ENCODE measurements around the gene KCTD14. TPM values are rescaled to one million over a fixed set of nuclear protein-coding genes. Genes with fewer than 3 reads are reported as not detected.
A peak's percentile ranks its signal among the peaks of the same experiment; 100 is the strongest.

The KCTD14 gene
- total and polyA plus RNA-seq, 9 of the 15 experiments (the other 6 are each of a cell fraction or from before 2014, with no cell fraction given) = 0.04 to 0.30 (median 0.11) TPM; not detected in 2

DNA sequence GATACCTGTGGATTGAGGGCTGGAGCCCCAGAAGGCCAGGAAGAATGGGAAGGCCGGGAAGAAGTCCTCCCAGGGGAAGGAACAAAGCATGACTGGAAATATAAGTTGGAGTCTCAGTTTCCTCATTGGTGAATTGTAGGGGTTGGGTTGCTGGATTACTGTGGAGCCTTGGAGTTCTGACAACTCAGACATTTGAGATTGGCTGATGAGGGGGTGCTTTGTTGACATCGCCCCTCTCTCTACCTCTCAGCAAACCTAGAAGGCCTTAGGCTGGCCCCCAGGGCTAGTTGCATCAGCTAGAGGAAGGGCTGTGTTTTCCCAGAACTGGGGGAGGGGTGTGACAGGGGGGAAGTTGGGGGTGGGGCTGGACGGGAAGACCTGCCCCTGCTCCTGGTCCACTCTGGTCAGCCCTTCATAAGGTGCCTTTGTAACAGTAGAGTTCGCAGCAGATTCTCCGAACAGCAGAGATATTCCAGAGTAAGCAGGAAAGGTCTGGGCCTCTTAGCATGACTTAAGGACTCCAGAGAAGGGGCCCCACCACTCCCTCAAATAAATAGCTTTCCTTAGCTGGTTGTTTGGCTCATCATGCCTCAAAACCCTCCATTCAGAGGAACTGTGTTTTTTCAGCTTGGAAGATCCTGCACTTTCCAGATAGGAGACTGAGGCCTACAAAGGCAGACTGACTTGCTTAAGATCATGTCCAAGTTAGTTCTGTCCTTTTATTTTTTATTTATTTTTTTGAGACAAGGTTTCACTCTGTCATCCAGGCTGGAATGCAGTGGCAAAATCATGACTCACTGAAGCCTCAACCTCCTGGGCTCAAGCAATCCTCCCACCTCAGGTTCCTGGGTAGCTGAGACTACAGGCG is 28.1 kb upstream of the KCTD14 start (continued):
- TF ChIP-seq, protein P1, sequence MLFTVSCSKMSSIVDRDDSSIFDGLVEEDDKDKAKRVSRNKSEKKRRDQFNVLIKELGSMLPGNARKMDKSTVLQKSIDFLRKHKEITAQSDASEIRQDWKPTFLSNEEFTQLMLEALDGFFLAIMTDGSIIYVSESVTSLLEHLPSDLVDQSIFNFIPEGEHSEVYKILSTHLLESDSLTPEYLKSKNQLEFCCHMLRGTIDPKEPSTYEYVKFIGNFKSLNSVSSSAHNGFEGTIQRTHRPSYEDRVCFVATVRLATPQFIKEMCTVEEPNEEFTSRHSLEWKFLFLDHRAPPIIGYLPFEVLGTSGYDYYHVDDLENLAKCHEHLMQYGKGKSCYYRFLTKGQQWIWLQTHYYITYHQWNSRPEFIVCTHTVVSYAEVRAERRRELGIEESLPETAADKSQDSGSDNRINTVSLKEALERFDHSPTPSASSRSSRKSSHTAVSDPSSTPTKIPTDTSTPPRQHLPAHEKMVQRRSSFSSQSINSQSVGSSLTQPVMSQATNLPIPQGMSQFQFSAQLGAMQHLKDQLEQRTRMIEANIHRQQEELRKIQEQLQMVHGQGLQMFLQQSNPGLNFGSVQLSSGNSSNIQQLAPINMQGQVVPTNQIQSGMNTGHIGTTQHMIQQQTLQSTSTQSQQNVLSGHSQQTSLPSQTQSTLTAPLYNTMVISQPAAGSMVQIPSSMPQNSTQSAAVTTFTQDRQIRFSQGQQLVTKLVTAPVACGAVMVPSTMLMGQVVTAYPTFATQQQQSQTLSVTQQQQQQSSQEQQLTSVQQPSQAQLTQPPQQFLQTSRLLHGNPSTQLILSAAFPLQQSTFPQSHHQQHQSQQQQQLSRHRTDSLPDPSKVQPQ (CRISPR knock-in tag; IDR thresholded peaks at IDR 0.05; ENCODE audit: borderline replicate concordance) = no peak
- peak; percentile 89 for TF ChIP-seq CEBPG (CRISPR knock-in tag; IDR thresholded peaks at IDR 0.05)
- peak; percentile 72 to 91; a peak in 3 of 4 replicates for TF ChIP-seq CEBPG (tag; conservative IDR thresholded peaks at IDR 0.05 in 1 of 2, IDR thresholded peaks at IDR 0.05 in 1 of 2)
- no peak for TF ChIP-seq MYNN (IDR thresholded peaks at IDR 0.05)
- TF ChIP-seq MYNN (CRISPR knock-in tag; IDR thresholded peaks at IDR 0.05) = no peak
- TF ChIP-seq ZNF354B (CRISPR knock-in tag; IDR thresholded peaks at IDR 0.05) = no peak
- TF ChIP-seq ZNF124 (CRISPR knock-in tag; IDR thresholded peaks at IDR 0.05) = no peak
- TF ChIP-seq, protein P2, sequence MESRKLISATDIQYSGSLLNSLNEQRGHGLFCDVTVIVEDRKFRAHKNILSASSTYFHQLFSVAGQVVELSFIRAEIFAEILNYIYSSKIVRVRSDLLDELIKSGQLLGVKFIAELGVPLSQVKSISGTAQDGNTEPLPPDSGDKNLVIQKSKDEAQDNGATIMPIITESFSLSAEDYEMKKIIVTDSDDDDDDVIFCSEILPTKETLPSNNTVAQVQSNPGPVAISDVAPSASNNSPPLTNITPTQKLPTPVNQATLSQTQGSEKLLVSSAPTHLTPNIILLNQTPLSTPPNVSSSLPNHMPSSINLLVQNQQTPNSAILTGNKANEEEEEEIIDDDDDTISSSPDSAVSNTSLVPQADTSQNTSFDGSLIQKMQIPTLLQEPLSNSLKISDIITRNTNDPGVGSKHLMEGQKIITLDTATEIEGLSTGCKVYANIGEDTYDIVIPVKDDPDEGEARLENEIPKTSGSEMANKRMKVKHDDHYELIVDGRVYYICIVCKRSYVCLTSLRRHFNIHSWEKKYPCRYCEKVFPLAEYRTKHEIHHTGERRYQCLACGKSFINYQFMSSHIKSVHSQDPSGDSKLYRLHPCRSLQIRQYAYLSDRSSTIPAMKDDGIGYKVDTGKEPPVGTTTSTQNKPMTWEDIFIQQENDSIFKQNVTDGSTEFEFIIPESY (CRISPR knock-in tag; IDR thresholded peaks at IDR 0.05) = no peak
- no peak for TF ChIP-seq ZKSCAN3 (CRISPR knock-in tag; IDR thresholded peaks at IDR 0.05)
- TF ChIP-seq RHOXF2B (CRISPR knock-in tag; conservative IDR thresholded peaks at IDR 0.05) = no peak
- TF ChIP-seq CHD1 (IDR thresholded peaks at IDR 0.05; ENCODE audit: low read length) = no peak
- TF ChIP-seq, protein P3, sequence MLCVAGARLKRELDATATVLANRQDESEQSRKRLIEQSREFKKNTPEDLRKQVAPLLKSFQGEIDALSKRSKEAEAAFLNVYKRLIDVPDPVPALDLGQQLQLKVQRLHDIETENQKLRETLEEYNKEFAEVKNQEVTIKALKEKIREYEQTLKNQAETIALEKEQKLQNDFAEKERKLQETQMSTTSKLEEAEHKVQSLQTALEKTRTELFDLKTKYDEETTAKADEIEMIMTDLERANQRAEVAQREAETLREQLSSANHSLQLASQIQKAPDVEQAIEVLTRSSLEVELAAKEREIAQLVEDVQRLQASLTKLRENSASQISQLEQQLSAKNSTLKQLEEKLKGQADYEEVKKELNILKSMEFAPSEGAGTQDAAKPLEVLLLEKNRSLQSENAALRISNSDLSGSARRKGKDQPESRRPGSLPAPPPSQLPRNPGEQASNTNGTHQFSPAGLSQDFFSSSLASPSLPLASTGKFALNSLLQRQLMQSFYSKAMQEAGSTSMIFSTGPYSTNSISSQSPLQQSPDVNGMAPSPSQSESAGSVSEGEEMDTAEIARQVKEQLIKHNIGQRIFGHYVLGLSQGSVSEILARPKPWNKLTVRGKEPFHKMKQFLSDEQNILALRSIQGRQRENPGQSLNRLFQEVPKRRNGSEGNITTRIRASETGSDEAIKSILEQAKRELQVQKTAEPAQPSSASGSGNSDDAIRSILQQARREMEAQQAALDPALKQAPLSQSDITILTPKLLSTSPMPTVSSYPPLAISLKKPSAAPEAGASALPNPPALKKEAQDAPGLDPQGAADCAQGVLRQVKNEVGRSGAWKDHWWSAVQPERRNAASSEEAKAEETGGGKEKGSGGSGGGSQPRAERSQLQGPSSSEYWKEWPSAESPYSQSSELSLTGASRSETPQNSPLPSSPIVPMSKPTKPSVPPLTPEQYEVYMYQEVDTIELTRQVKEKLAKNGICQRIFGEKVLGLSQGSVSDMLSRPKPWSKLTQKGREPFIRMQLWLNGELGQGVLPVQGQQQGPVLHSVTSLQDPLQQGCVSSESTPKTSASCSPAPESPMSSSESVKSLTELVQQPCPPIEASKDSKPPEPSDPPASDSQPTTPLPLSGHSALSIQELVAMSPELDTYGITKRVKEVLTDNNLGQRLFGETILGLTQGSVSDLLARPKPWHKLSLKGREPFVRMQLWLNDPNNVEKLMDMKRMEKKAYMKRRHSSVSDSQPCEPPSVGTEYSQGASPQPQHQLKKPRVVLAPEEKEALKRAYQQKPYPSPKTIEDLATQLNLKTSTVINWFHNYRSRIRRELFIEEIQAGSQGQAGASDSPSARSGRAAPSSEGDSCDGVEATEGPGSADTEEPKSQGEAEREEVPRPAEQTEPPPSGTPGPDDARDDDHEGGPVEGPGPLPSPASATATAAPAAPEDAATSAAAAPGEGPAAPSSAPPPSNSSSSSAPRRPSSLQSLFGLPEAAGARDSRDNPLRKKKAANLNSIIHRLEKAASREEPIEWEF (CRISPR knock-in tag; IDR thresholded peaks at IDR 0.05) = 0 out of 2 replicates have a peak, but pooled peaks have one; percentile 9
- TF ChIP-seq TSC22D4 (tag; IDR thresholded peaks at IDR 0.05) = no peak
- no peak for TF ChIP-seq TARDBP (IDR thresholded peaks at IDR 0.05)
- TF ChIP-seq DMBX1 (CRISPR knock-in tag; IDR thresholded peaks at IDR 0.05; ENCODE audit: borderline replicate concordance) = peak; percentile 91
- TF ChIP-seq TGIF2 (CRISPR knock-in tag; IDR thresholded peaks at IDR 0.05) = no peak
- TF ChIP-seq, protein P4, sequence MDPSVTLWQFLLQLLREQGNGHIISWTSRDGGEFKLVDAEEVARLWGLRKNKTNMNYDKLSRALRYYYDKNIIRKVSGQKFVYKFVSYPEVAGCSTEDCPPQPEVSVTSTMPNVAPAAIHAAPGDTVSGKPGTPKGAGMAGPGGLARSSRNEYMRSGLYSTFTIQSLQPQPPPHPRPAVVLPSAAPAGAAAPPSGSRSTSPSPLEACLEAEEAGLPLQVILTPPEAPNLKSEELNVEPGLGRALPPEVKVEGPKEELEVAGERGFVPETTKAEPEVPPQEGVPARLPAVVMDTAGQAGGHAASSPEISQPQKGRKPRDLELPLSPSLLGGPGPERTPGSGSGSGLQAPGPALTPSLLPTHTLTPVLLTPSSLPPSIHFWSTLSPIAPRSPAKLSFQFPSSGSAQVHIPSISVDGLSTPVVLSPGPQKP (CRISPR knock-in tag; IDR thresholded peaks at IDR 0.05) = no peak
- no peak for TF ChIP-seq ZNF3 (CRISPR knock-in tag; IDR thresholded peaks at IDR 0.05)
